ENCODE measurements around the gene RCOR1.

GRCh38 chr14:102568115-102568614 lies 24.3 kb upstream of the RCOR1 start:
- TF ChIP-seq JUND (IDR thresholded peaks at IDR 0.05; ENCODE audit: low read length): no peak
- TF ChIP-seq TAF7 (optimal IDR thresholded peaks at IDR 0.05; ENCODE audit: borderline replicate concordance, low read depth, low read length): no peak
- no peak for TF ChIP-seq SP2 (IDR thresholded peaks at IDR 0.05; ENCODE audit: low read length)
- TF ChIP-seq EZH2 (IDR thresholded peaks at IDR 0.05; ENCODE audit: low read depth, low read length, severe bottlenecking): no peak
- TF ChIP-seq, protein P1, sequence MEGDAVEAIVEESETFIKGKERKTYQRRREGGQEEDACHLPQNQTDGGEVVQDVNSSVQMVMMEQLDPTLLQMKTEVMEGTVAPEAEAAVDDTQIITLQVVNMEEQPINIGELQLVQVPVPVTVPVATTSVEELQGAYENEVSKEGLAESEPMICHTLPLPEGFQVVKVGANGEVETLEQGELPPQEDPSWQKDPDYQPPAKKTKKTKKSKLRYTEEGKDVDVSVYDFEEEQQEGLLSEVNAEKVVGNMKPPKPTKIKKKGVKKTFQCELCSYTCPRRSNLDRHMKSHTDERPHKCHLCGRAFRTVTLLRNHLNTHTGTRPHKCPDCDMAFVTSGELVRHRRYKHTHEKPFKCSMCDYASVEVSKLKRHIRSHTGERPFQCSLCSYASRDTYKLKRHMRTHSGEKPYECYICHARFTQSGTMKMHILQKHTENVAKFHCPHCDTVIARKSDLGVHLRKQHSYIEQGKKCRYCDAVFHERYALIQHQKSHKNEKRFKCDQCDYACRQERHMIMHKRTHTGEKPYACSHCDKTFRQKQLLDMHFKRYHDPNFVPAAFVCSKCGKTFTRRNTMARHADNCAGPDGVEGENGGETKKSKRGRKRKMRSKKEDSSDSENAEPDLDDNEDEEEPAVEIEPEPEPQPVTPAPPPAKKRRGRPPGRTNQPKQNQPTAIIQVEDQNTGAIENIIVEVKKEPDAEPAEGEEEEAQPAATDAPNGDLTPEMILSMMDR (IDR thresholded peaks at IDR 0.05; ENCODE audit: control extremely low read depth in 1 of 3, insufficient read depth in 1 of 3, low read depth in 1 of 3, low read length in 3 of 3): no peak
- TF ChIP-seq BRCA1 (IDR thresholded peaks at IDR 0.05; ENCODE audit: low read depth, low read length): no peak
- TF ChIP-seq YY1 (IDR thresholded peaks at IDR 0.05; ENCODE audit: low read depth, low read length): no peak
- TF ChIP-seq CREB1 (IDR thresholded peaks at IDR 0.05): no peak
- TF ChIP-seq, protein P2, sequence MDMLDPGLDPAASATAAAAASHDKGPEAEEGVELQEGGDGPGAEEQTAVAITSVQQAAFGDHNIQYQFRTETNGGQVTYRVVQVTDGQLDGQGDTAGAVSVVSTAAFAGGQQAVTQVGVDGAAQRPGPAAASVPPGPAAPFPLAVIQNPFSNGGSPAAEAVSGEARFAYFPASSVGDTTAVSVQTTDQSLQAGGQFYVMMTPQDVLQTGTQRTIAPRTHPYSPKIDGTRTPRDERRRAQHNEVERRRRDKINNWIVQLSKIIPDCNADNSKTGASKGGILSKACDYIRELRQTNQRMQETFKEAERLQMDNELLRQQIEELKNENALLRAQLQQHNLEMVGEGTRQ (IDR thresholded peaks at IDR 0.05; ENCODE audit: low read length): no peak
- TF ChIP-seq SRF (IDR thresholded peaks at IDR 0.05; ENCODE audit: low read depth, low read length): no peak
